Left forelimb (tissue), 1 donor: ENCODE measurements around the gene OR6N2.

Experiments used
- DNase-seq: peaks from one replicate; pipeline ENCODE4 v3.0.0-alpha.2; 2018; ENCODE audit warnings: low spot score

OR6N2 gene, protein sequence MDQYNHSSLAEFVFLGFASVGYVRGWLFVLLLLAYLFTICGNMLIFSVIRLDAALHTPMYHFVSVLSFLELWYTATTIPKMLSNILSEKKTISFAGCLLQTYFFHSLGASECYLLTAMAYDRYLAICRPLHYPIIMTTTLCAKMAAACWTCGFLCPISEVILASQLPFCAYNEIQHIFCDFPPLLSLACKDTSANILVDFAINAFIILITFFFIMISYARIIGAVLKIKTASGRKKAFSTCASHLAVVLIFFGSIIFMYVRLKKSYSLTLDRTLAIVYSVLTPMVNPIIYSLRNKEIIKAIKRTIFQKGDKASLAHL

DNA sequence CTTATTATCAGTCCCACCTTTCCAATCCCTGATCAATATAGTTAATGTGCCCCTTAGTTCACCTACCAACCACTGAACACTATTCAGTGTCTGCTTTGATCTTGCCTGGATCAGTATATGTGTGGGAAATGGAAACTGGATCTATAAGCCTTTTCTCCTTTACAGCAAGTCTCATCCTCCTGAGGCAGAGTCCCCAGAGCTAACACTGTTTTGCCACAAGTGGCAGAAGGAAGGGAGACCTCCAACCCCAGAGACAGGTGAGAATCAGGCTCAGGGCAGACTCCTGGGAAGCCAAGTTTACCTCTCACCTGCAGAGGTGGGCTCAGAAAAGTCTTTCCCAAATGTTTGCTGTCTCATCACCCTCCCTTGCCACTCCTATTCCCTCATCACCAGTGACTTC lies at the start of gene OR6N2:
TSS of gene OR6N2 (minus strand) at position 101 of the 400 bp plus-strand sequence. CDS start 3,569 bp downstream, outside the sequence.
- no peak for DNase-seq

DNA sequence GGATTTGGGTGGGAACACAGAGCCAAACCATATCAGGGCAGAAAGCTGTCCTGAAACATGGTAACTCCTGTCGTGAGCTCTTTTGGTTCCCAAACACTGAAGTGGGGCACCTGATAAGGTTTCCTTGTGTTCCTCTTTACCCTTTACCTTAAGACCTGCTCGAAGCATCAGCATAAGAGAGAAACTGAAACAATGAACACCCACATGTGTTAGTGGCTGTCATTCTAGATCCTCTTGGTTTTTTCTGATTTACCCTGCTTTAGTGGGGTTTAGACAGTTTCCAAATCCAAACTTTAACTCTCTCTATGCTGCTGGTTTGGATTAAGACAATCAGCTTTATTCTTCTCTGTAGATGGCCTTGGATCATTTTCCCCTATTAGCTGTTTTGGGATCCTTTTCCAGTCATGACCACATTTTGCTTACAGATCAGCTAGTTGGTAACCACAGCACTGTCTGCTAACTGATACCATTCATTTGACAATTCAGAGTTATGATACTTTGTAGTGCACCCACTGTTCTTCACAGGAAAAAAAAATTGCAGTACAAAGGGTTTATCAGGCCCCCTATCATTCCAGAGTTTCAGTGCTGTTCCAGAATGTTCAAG lies 49.2 kb upstream of the OR6N2 start:
- DNase-seq: no peak

DNA sequence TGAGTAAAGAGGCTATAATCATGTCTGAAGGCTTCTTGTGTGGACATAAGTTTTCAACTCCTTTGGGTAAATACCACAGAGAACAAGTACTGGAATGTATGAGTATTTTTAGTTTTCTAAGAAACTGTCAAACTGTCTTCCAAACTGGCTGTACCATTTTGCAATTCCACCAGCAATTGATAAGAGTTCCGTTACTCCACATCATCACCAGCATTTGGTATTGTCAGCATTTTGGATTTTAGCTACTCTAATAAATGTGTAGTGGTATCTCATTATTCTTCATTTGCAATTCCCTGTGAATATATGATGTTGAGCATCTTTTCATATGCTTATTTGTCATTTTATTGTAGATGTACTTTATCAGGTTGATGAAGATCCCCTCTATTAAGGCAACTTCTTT lies 40.7 kb upstream of the OR6N2 start:
- DNase-seq: no peak

DNA sequence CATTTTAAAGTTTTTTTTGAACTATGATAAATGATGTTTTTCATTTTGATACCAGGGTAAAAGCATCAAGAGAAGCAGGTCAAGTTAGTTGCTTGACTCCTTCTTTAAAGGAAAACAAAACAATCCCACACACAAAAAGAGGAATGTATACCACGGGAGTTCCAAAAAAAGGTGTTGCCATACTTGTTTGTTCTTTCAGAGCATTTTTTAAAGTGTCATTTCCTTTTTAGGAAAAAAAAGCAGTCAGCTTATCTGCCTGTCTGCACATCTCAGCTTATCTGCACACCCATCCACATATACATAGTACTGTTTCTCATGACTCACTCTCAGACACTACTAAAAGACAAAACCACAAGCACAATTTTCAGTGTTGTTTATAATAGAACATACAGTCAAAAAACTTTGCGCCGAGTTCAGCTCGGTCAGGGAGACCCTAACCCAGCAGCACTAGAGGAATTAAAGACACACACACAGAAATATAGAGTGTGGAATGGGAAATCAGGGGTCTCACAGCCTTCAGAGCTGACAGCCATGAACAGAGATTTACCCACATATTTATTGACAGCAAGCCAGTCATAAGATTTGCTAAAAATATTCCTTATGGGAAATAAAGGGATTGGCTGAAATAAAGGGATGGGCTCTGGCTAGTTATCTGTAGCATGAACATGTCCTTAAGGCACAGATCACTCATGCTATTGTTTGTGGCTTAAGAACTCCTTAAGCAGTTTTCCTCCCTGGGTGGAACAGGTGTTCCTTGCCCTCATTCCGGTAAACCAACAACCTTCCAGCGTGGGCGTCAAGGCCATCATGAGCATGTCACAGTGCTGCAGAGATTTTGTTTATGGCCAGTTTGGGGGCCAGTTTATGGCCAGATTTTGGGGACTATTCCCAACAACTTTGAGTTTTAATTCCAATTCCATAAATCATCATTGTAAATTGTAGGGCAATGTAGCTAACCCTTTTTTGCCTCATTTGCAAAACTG lies 38.7 kb upstream of the OR6N2 start:
- DNase-seq: no peak

DNA sequence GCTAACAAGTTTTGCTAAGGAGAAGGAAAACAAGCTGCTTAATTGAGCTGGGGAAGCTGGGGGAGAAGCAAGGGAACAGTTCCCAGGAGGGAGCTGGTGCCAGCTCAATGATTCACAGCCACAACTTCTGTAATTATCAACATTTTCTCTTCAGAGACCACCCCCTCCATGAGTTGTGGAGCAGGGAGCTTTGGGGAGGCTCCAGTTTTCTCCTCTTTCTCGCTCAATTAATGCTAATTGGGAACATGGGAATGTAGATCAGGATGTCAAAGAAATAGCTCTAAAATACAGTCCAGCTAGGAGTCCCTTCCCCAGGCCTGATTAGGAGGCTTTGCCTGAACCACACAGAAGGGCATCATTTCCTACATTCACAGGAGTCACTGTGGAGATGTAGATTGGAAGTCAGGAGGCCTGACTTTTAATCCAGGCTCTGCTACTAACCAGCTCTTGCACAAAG lies 38.0 kb upstream of the OR6N2 start:
- DNase-seq: no peak

DNA sequence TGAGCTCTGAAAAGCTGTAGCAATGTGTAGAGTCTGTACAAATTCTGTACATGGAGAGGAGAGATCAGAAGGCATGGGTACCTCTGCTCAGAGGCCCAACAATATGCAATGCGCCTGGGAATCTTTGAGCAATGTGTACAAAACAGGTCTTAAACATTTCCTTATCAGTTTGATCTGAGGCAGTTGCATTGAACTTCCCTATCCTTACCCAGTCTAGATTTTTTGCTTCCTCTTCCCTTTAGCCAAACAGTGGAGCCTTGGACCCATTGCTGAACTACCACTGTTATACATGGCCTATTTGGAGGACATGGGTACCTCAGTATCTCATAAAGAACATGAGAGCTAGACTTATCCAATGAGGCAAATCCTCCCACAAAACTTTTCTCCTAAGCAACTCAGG lies 37.6 kb upstream of the OR6N2 start:
- DNase-seq: no peak

DNA sequence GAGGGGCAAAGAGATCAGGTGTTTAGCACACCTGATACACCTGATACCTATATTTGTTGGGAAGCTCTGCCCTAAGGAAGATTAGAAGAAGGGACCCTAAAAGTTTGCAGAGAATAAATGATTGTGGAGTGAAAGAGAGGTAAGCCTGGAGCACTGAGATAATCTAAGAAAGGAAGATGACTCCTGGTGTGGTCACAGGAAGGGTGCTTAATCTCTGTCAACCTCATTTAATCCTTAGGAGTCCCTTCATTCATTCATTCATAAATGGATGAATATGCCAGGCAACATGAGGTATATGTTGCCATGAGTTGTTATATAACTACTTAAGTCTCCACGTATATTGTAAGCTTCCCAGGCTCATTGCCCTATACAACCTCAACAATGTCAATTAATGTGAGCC lies 34.0 kb upstream of the OR6N2 start:
- DNase-seq: no peak

DNA sequence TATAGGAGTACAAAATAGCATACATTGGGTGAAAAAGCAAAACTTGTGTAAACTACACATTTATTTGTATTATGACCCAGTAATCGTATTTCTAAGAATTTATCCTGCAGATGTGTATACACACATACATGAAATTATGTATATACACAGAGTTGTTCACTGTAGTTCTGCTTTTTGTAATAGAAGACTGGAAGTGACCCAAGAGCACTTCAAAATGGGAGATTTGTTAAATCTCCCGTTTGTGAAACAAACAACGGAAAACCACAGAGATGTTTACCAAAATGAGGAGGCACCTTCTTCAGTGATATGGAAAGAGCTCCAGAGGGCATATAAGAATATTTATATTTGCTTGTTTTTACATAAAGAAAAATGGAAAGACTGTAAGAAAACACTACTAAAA lies 32.2 kb upstream of the OR6N2 start:
- DNase-seq: no peak

DNA sequence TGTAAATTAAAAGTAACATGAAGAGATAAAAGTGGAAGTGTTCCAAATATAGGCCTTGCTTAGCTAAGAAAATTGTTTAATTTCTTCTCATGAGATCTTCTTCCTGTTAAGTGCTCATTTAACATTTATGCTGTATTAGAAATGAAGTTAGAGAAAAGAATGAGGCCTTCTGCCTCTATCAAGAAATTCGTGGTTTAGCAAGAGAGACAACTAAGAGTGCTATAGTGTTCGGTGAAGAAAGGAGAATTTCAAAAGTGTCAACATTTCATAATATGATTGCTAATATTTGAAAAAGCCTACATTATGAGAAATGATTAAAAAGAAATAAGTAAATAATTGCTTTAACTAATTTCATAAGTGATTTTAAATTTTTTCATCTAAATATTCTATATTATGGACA lies 31.3 kb upstream of the OR6N2 start:
- DNase-seq: no peak

DNA sequence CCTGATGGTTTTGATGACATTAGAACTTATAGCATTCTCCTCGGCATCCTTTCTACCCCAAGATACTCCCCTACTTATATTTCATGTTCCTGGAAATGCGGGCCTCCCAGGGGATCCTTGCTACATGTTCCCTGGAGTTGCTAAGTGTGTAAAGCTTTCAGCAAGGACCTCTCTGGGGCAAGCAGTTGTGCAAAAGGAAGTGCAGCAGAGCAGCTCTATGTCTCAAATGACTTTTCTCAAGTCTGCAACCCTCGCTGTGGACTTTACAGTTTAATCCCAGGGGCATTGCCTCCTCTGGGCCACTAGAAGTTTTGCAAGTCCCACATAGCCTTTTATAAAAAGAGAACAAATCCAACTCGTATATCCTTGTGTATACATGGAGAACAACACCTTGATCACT lies 29.3 kb upstream of the OR6N2 start:
- DNase-seq: no peak

DNA sequence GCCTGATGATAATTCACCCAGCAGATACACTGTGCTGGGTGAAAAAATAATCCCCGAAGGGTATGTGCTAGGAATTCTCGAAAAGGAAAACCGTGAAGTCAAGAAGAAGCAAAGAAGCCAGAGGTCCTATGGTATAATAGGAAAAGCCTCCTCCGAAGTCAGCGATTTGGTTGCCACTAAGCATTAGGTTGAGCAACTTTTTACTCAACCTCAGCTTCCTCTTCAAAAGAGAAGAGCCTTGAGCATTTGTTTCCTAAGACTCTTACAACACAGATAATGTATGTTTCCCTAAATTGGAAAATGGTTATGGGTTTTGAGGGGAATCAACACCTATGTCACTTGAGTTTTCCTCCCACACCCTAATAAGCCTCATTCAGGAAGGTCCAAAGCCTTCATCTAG lies 28.9 kb upstream of the OR6N2 start:
- no peak for DNase-seq

DNA sequence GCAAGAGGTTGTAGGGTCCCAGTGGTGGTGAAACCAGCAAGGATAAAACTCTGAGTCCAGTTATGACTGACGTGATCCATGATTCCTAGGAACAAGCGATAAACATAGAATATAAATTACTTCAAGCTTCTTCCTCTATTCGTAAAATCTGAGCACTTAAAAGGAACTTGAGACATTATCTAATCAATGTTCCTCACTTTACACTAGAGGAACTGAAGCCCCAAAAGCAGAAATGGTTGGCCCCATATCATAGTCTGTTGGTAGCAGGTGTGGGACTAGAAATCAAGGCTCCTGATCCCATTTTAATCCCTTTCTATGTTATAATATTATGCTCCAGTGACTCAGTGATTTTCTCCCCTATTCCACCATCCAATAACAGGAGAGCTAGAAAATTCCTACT lies 28.3 kb upstream of the OR6N2 start:
- DNase-seq: no peak

DNA sequence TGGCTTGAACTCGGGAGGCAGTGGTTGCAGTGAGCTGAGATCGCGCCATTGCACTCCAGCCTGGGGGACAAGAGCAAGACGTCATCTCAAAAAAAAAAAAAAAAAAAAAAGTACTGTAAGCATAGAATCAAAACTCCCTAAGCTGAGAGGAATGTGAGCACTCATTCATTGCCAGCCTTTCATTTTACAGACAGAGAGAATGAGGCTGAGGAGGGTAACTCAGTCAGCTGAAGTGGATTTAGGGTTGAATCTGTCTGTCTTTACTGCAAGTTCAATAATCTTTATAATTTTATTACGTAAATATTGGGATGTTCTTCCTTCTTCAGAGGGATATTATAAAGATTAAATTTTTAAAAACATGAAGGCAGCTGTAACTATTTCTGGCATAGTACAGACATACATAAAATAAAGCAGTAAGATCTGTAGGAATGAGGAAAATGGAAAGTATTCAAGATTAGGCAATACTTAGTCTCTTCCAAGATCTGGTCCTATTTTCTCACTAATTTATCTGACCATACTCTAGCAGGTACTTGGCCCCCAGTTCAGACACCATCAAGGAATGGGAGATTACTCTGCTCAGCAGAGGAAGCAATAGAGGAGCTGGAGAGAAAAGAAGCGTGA lies 26.0 kb upstream of the OR6N2 start:
- DNase-seq: no peak

DNA sequence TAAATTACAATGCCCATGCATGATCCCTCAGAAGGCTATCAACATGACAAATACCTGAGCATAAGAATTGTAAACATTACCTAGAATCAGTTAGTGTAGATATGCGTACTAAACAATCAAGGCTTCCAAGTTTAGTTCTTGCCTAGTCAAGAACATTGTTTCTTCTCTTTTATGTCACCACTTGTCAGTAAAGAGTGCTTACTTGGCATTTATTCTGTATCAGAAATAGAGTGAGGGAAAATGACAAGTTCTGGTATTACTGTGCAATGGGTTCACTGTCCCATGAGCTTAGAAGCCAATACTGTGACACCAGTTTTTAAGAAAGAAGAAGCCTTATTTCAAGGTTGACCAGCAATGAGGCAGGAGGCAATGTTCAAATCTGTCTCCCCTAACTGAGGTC lies 22.7 kb upstream of the OR6N2 start:
- no peak for DNase-seq

DNA sequence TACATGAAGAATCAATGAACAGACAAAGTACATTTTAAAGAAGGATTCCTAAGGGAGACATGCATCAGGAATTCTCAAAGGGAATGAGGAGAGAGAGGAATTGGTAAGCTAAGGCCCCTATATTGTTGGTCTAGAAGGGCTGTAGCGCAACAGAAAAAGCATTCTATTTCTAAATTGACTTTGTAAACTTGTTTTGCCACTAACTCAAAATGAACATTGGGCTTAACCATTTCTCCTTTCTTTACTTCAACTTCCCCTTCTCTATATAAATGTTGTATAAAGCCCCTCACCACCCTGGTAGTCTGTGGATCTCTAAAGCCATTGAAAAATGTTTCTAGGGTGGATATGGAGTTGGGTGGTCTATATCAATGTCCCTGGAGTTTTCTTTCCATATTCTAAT lies 20.4 kb upstream of the OR6N2 start:
- no peak for DNase-seq

DNA sequence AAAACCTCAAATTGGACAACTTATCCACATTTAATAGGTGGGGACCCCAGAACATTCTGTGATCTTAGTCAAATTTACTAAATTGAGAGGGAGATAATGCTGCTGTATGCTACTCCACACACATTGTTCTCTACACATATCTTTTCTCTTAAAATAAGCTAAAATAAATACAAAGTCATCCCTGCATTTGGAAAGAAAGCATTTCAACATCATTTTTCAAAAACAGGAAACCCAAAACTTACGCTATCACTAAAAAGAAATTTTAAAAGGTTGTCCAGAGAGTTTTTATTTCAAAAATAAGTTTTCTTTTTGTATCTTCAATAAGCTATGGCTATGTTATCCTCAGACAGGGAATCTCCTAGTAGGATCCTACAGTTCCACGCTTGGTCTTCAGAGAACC lies 19.5 kb upstream of the OR6N2 start:
- no peak for DNase-seq

DNA sequence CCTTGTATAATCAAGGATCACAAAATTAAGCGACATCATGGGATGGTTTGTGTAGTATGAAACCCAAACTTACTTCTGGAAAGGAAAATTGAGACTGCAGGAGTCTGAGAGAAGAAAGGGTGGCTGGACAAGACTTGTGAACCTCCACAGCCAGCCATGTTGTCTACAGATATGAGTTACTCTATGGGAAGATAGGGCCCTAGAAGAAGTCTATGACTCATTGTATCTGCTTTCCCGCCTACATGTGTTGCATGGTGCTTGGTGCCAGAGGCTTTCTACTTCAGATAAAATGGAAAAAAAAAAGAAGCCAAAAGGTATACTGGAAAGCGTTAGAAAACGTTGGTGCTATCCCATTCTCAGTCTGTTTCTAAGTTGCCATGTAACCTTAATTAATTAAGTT lies 18.7 kb upstream of the OR6N2 start:
- no peak for DNase-seq

DNA sequence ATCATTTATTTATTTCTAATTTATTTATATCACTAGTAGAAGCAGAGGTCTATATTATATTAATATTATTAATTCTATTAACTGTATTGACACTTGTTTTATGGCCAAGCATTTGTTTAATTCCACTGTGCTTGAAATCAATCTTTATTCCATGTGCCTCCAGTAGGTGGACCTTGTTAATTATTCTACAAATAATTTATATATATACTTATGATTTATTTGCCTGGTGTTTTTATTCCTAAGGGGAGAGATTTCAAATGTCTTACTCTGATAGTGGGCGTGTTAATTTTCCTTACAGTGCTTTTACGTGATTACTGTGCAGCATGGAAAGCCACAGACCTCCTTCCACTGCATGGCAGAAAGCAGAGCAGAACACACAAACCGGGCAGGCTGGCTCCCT lies 17.5 kb upstream of the OR6N2 start:
- no peak for DNase-seq

DNA sequence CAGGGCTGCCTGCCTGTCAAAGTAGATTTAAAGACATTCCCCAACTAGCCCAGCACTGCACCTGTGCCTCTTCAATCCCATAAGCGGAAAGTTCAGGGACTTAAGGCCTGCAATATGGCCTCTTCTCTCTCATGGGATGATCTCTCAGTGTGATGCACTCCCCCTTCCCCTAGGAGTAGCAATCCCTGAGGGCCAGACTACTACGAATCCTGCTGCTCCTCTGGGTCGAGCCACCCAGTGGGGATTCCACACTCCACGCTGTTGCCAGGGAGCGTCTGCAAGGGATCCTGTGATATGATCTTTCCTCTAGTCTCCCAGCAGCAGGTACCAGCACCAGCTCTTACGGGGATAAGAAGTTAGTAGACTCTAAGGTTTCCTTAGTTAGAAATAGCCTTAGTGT lies 13.2 kb upstream of the OR6N2 start:
- no peak for DNase-seq

DNA sequence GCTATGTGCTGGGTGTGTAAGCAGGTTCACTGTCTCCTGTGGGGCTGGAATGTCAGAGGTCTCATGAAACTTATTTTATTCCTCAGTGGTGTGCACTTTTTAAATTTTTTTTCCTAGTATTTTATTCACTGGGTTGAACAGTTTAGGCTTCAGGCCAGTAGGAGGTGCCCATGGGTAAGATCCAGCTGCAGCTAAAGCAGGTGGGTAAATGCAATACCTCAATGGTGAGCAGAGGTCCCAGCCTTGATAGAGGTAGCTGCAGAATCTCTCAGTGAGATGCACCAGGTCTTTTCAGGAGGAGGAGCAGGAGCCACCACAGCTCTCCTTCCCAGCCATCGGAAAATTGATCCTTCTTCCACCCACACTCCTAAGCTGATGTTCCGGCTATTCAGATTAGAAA lies 12.6 kb upstream of the OR6N2 start:
- DNase-seq: no peak

DNA sequence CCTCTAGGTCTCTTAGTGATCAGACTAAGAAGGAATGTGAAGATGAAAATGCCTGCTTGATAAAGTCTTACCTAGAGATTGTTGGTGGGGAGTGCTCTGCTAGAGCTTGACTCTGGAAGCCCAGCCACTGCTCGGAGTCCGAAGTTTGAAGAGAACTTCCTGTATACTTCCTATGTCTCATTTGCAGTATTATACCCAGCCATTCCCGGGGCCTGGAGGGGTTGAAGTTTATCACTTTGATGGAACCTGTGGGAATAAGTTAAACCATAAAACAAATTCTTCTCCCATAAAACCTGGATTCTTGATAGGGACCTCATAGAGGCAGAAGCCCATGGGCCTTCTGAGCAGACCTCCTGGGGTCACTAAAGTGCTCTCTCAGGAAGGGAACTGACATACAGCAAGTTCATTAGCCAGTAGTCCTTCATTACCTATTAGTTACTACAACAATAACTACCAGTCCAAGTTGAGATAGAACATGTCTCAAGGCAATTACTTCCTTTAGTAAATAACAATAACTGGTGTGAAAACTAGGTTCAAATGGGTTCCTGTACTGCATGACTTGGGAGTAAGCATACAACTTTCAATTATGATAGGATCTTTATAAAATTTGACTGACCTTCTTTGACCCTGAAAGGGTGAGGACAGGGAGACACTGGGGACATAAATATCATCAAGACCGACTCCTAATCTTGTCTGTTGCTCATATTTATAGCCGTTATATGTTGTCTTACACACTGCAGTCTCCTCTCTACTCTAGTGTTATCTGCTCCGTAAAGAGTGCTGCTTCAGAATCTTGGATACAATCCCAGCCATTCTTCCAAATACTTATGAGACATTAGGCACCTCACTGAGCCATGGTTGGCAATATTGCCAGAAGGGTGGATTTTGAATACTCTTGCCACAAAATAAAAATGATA lies 8.8 kb downstream of the OR6N2 start, which contains the start of gene OR6N1:
TSS of gene OR6N1 (minus strand) at position 246 of the 917 bp plus-strand sequence. CDS start 5,513 bp downstream, outside the sequence.
- DNase-seq: no peak
